Fibroblast of the conjunctiva (primary cell): ENCODE measurements around the gene SUSD3.

Experiments
- DNase-seq: peaks from one replicate; pipeline ENCODE4 v3.0.0-alpha.2; 2010; ENCODE audit warnings: low read depth

SUSD3 gene

GRCh38 chr9:93077367-93077766, 18.9 kb downstream of the SUSD3 start:
- no peak for DNase-seq

GRCh38 chr9:93077811-93078210, 19.3 kb downstream of the SUSD3 start:
- no peak for DNase-seq

- DNase-seq = no peak
Observed at GRCh38 chr9:93079371-93079770, 20.9 kb downstream of the SUSD3 start.

- DNase-seq = no peak
Observed at GRCh38 chr9:93080406-93080805, 21.9 kb downstream of the SUSD3 start.

- no peak for DNase-seq
Observed at GRCh38 chr9:93081081-93081529, 22.6 kb downstream of the SUSD3 start.

- DNase-seq = no peak
Observed at GRCh38 chr9:93081931-93082330, 23.4 kb downstream of the SUSD3 start.

GRCh38 chr9:93082841-93083411, 24.4 kb downstream of the SUSD3 start:
- no peak for DNase-seq

GRCh38 chr9:93083592-93084470, 25.3 kb downstream of the SUSD3 start:
- DNase-seq = no peak

GRCh38 chr9:93084471-93084881, 26.0 kb downstream of the SUSD3 start:
- no peak for DNase-seq

- DNase-seq = no peak
Observed at GRCh38 chr9:93085676-93086075, 27.2 kb downstream of the SUSD3 start.

GRCh38 chr9:93086447-93087224, 28.1 kb downstream of the SUSD3 start:
- DNase-seq = no peak

GRCh38 chr9:93087971-93088655, 29.6 kb downstream of the SUSD3 start:
- no peak for DNase-seq

- DNase-seq = no peak
Observed at GRCh38 chr9:93088656-93089015, 30.1 kb downstream of the SUSD3 start.

GRCh38 chr9:93089024-93089423, 30.5 kb downstream of the SUSD3 start:
- DNase-seq = no peak

GRCh38 chr9:93089481-93089991, 31.0 kb downstream of the SUSD3 start:
- no peak for DNase-seq

- no peak for DNase-seq
Observed at GRCh38 chr9:93090091-93090655, 31.7 kb downstream of the SUSD3 start.

GRCh38 chr9:93091056-93091452, 32.6 kb downstream of the SUSD3 start:
- no peak for DNase-seq

- DNase-seq = peak; percentile 89
Observed at GRCh38 chr9:93091453-93092081, 33.1 kb downstream of the SUSD3 start.

- DNase-seq = no peak
Observed at GRCh38 chr9:93092251-93092991, 33.9 kb downstream of the SUSD3 start.

- no peak for DNase-seq
Observed at GRCh38 chr9:93093127-93093876, 34.8 kb downstream of the SUSD3 start.
